GM21381 (cell line): ENCODE measurements around the gene ZC3H8.

ENCODE experiments used
- ATAC-seq: cut with Tn5 transposase; IDR thresholded peaks from one replicate; pipeline ENCODE4 v1.9.1; 2021; ENCODE audit warnings: mild to moderate bottlenecking, moderate library complexity; ENCODE audit not compliant: unreplicated experiment

Gene ZC3H8

GRCh38 chr2:112195950-112196349 lies 58.9 kb downstream of the ZC3H8 start:
- ATAC-seq: no peak

GRCh38 chr2:112195167-112195766 lies 59.6 kb downstream of the ZC3H8 start:
- ATAC-seq: no peak

- no peak for ATAC-seq
Observed at GRCh38 chr2:112194482-112194881, 60.4 kb downstream of the ZC3H8 start.

- ATAC-seq: no peak
Observed at GRCh38 chr2:112194028-112194427, 60.8 kb downstream of the ZC3H8 start.

- ATAC-seq: no peak
Observed at GRCh38 chr2:112189001-112189556, 65.8 kb downstream of the ZC3H8 start.

- ATAC-seq: no peak
Observed at GRCh38 chr2:112187805-112188596, 66.8 kb downstream of the ZC3H8 start.

- no peak for ATAC-seq
Observed at GRCh38 chr2:112187046-112187715, 67.7 kb downstream of the ZC3H8 start.

GRCh38 chr2:112185131-112185530 lies 69.7 kb downstream of the ZC3H8 start:
- no peak for ATAC-seq

GRCh38 chr2:112184121-112184520 lies 70.7 kb downstream of the ZC3H8 start:
- ATAC-seq: no peak

- no peak for ATAC-seq
Observed at GRCh38 chr2:112183327-112184025, 71.4 kb downstream of the ZC3H8 start.

GRCh38 chr2:112182581-112183034 lies 72.2 kb downstream of the ZC3H8 start:
- no peak for ATAC-seq

- ATAC-seq: no peak
Observed at GRCh38 chr2:112181571-112182290, 73.1 kb downstream of the ZC3H8 start.

GRCh38 chr2:112175958-112176573 lies 78.8 kb downstream of the ZC3H8 start:
- no peak for ATAC-seq

GRCh38 chr2:112175333-112175732 lies 79.5 kb downstream of the ZC3H8 start:
- ATAC-seq: no peak

- no peak for ATAC-seq
Observed at GRCh38 chr2:112174383-112174782, 80.5 kb downstream of the ZC3H8 start.

GRCh38 chr2:112173646-112174319 lies 81.1 kb downstream of the ZC3H8 start:
- no peak for ATAC-seq

- ATAC-seq: no peak
Observed at GRCh38 chr2:112170495-112170894, 84.3 kb downstream of the ZC3H8 start.

GRCh38 chr2:112168422-112169124 lies 86.3 kb downstream of the ZC3H8 start:
- no peak for ATAC-seq
